GM19043 (cell line): ENCODE results near the gene KISS1.
"Not testable (repeated sequence)": the region's sequence is repeated elsewhere in the genome, so short reads cannot be mapped to it uniquely, and the experiment has no call there.

Experiments used
- ATAC-seq: cut with Tn5 transposase; IDR thresholded peaks from one replicate; pipeline ENCODE4 v1.9.1; 2021; ENCODE audit warnings: low read depth; ENCODE audit not compliant: unreplicated experiment

KISS1 gene, protein sequence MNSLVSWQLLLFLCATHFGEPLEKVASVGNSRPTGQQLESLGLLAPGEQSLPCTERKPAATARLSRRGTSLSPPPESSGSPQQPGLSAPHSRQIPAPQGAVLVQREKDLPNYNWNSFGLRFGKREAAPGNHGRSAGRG

DNA sequence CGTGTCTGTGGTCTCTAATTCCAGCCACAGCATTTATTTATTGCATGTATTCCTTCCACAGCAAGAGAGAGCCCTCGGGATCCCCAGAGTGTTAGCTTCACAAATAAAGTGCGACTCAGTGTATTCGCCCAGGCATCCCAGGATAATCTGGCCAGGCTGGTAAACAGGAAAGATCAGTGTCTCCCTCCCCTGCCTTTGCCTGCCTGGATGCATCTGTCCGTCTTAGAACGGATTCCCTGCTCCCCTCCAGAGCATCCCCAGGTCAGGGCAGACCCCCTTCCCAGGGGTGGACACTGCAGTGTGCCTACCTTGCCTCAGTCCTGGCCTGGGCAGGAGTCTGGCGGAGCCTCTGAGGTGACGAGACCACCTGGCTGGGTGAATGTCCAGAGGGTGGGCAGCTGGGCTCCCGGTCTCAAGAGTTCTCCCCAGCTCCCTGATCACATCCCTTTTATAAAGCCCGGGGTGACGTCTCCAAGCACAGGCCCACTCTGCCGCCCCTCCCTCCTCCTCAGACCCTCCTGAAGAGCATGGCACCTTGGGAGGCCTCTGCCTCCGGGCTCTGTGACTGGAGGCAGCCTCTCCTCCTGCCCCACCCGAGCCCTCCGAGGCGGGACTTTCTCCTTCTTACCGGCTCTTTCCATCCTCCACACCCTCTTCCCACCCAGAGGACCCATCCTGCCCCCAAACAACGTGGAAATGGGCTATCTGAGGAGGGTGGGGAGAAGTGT lies at the start of gene KISS1:
Gene KISS1 (minus strand): TSS at position 424 of the 728 bp plus-strand sequence. CDS start 3,615 bp downstream, outside the sequence.
- no peak for ATAC-seq

DNA sequence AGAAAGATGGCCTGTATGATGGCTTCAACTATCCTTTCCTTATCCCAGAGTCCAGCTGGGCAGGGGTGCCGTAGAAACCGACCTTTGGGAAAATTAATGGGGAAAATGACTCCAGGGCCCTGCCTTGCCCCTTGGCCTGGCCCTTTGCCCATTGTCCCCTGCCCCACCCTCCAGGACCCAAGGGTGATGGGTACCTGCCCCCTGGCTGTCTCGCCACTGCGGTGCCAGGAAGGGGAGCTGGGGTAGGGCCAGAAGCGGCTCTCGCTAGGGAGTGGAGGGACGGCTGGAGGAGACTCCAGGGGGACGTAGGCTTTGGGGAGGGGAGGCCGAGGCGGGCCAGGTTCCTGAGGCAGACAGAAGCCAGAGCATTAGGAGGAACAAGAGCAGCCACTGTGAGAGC lies 46.6 kb upstream of the KISS1 start:
- no peak for ATAC-seq

- ATAC-seq: no peak
Measured at GRCh38 chr1:204241914-204242313, 45.6 kb upstream of the KISS1 start.

DNA sequence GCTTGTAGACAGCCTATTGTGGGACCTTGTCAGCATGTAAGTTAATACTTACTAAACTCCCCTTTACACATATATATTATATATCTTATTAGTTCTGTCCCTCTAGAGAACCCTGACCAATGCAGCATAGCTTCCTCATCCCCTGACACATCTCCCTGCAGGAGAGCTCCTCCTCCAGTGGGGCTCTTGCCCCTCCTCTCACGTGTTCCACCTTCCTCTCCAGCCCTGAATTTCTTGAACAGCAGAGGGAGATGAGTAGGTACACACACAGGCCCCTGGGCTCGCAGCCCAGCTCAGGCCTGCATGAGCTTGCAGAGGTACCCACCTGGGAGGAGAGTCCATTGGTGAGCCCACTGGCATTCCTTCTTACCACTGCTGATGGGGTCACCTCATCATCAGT lies 44.8 kb upstream of the KISS1 start:
- no peak for ATAC-seq

- ATAC-seq: no peak
Measured at GRCh38 chr1:204240233-204240632, 43.9 kb upstream of the KISS1 start.

DNA sequence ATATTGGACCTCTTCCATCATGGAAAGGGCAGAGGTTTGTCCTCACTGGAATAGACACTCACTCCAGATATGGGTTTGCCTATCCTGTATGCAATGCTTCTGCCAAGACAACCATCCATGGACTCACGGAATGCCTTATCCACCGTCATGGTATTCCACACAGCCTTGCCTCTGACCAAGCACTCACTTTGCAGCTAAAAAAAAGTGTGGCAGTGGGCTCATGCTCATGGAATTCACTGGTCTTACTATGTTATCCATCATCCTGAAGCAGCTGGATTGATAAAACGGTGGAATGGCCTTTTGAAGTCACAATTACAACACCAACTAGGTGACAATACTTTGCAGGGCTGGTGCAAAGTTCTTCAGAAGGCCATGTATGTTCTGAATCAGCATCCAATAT lies 43.1 kb upstream of the KISS1 start:
- not testable (repeated sequence) for ATAC-seq

GRCh38 chr1:204238520-204238919 lies 42.2 kb upstream of the KISS1 start:
- not testable (repeated sequence) for ATAC-seq

DNA sequence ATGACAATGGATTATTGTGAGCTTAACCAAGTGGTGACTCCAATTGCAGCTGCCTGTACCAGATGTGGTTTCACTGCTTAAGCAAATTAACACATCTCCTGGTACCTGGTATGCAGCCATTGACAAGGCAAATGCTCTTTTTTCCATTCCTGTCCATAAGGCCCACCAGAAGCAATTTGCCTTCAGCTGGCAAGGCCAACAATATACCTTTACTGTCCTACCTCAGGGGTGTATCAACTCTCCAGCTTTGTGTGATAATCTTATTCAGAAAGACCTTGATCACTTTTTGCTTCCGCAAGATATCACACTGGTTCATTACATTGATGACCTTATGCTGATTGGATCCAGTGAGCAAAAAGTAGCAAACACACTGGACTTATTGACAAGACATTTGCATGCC lies 41.2 kb upstream of the KISS1 start:
- not testable (repeated sequence) for ATAC-seq

- ATAC-seq: no peak
Measured at GRCh38 chr1:204232526-204232925, 36.2 kb upstream of the KISS1 start.

- no peak for ATAC-seq
Measured at GRCh38 chr1:204230211-204230610, 33.9 kb upstream of the KISS1 start.

DNA sequence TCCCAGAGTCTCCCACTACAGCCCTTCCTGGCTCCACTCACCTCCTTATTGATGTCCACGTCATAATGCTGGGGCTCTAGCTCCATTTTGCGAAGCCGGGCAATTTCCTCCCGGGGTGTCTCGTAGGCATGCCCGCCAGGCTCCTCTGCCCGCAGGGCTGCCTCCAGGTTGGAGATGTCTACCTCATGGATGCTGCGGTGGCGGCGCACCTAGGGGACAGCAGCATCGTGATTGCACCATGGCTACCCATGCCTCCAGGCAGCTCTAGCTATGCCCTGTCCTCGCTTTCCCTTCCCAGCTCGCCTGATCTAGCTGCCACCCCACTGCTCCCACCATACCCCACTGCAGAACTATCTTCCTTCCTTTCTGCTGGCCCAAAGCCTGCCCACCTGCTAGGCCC lies 32.6 kb upstream of the KISS1 start:
- no peak for ATAC-seq

GRCh38 chr1:204227996-204228785 lies 31.9 kb upstream of the KISS1 start:
- no peak for ATAC-seq

DNA sequence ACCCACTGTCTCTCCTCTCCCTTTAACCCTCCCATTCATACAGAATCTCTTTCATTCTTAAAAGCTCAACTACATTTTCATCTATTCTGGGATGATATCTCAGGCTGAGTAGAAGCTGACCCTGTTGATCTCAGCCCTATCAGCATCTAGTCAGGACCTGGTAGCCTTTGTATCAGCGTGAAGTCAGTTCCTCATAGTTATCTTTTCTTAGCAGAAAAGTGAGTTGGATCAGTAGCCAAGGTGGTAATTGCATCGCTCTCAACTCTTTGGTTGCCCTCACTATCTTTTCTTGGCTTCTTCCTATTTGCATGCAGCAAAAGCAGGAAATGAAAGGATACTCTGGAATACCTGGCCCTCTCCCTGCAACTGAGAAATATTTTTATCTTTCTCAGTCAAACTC lies 31.1 kb upstream of the KISS1 start:
- ATAC-seq: no peak

DNA sequence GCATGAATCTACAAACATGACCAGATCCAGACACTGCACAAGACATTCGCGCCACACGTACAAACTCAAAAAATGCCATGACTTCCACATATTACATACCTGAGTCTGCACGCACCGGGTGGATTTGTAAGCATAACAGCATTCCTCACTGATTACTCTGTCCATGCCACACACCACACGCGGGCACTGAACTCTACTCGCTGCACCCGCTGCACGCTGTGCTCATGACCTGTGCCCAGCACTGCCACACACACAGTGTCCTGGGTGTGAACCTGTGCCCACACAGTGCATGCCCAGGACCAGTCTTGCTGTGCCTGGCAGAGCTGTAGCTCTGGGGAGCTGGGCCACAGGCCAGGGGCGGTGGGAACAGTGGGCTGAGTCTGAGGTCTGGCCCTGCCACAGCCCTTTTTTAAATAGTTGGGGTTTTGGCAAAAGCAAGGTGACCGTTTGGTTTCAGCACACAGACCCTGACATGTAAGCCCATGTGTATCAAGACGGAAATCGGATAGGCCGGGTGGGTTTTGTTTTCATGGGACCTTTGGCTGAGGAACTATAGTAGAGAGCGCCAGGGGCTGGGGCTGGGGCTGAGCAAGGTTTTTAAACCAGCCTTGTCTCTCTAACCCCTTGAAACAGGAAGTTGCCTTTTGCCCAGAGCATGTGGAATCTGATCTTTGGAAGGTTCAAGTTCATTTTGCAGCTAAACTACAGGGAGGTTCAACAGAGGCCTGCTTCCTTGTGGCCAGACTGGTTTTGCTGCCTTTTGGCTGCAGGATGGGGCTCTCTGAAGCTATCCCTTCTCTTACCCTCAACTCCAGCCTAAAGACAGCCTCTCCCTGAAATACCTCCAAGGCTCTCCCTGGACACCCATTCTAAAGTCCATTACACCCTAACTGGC lies 29.8 kb upstream of the KISS1 start:
- no peak for ATAC-seq

DNA sequence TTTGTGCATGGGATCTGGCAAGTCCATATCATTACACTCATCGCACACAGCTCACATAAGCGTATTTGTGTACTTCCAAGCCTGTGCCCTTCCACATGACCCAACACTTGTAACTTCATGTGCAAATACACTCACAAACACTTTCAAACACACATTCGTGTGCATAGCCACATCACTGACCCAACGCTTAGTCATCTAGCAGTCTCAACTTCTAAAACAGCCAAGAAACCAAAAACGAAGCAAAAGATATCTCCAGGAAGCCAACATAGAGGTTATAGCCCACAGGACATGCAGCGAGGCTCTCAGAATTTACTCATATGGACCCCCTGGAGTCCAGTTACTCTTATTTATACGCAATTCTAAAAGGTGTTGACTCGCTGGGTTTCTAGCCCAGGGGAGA lies 28.4 kb upstream of the KISS1 start:
- ATAC-seq: no peak

DNA sequence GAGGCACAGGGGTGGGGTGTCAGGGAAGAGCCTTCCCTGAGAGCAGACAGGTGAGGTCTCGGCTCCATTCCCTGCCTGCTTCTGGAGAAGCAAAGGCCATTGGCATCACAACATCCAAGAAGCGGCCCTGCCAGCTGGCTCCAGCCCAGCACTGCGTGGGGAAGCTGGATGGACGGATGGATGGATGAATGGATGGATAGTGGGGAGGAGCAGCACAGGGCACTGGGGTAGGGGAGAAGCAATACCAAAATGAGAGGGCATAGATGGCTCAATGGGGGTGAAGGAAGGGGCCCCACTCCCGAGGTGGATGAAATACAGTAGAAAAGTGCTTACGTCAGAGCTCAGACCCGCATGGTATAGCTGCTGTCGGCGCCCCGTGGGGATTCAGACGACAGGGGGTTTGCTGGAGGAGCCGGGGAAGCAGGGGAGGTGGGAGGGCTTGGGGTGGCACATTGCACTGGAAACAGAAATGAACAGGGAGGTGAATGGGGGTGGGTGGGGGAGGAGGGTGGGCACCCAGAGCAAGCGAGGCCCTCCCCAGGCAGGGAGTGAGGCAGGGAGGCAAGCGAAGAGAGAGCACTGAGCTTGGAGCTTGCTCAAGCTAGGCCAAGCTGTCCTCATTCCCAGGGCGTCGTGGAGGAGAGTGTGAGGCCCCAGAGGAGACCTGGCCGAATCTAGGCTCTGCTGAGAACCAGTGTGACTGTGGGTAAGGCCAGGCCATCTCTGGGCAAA lies 27.0 kb upstream of the KISS1 start:
- ATAC-seq: no peak

DNA sequence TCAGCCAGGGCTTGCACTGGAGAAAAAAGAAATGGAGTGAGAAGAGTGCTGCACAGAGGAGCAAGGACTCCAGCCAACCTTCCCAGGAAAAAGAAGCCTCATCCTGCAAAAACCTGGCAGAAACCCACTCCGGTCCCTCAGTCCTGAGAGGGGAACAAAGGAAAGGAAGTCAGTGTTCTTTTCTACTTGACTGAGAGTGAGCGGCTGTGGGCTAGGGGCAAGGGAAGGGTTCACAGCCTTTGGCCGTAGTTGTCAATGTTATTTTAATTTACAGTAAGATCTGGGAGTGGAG lies 26.4 kb upstream of the KISS1 start:
- ATAC-seq: no peak

GRCh38 chr1:204222006-204222763 lies 25.9 kb upstream of the KISS1 start:
- no peak for ATAC-seq

DNA sequence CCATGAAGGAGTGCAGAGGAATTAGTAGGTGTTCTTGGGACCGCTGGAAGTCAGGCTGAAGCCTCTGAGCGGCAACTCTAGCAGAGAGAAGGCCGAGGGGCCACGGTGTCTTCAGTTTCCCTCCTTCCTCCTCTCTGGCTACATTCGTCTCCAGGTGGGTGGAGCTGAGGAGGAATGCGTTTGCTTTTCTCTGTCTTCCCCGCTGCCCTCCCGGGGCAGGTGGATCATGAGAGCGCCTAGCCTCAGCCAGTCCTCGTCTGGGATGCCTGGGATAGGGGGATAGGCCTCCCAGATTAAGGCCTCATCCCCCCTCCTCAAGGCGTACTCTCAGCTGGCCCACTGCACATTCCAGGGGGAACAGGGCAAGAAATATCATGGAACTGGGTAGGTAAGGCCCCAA lies 25.0 kb upstream of the KISS1 start:
- no peak for ATAC-seq
